Spinal cord (tissue), 10 donors: ENCODE measurements around the gene PARM1. TPM values are rescaled to one million over a fixed set of nuclear protein-coding genes. Genes with fewer than 3 reads are reported as not detected.

Experiments used
- DNase-seq, 6 donors: peaks; one replicate each; pipeline versions ENCODE4 v3.0.0 to v3.0.0-alpha.2; 2013 to 2015; ENCODE audit warnings: low spot score in 6 of 6, low read depth in 4 of 6
- H3K27ac ChIP-seq: one replicate; pipeline ENCODE4 v1.5.1; 2013; ENCODE audit warnings: low read depth, low read length, control low read depth
- H3K27me3 ChIP-seq: one replicate; pipeline ENCODE4 v1.6.1; 2013; ENCODE audit warnings: low read length; ENCODE audit not compliant: control insufficient read depth, insufficient read depth
- H3K36me3 ChIP-seq: one replicate; pipeline ENCODE4 v1.6.1; 2013; ENCODE audit warnings: low read length; ENCODE audit not compliant: control insufficient read depth, insufficient read depth
- H3K4me1 ChIP-seq: one replicate; pipeline ENCODE4 v1.6.1; 2013; ENCODE audit warnings: low read length; ENCODE audit not compliant: control insufficient read depth, insufficient read depth
- H3K4me3 ChIP-seq: one replicate; pipeline ENCODE4 v1.5.1; 2013; ENCODE audit warnings: low read depth, low read length, control low read depth
- H3K9me3 ChIP-seq: one replicate; pipeline ENCODE4 v1.6.1; 2013; ENCODE audit warnings: low read length; ENCODE audit not compliant: control insufficient read depth, insufficient read depth
- WGBS: methylation state at CpG from one replicate; pipeline ENCODE4 v1.1.5; 2013; ENCODE audit warnings: missing lambda C conversion rate; ENCODE audit not compliant: insufficient coverage; 5-methylcytosine and 5-hydroxymethylcytosine counted together
- polyA plus RNA-seq, 2 donors: library from polyadenylated mRNA; unstranded; fragments of 120-200 nt; gene quantifications; one replicate each; pipeline ENCODE4 v1.2.1, GENCODE V29; 2013; ENCODE audit not compliant: insufficient read length in 2 of 2
- total RNA-seq, 2 donors: library from RNA; depleted of rRNA in 1 of 2; stranded (reverse); fragments of 120-200 nt in 1 of 2; fragments of >200 nt in 1 of 2; gene quantifications; one replicate each; pipeline versions ENCODE4 v1.2.3 to v1.2.4, GENCODE V29; 2013 to 2014
- donor health status: healthy.

Gene PARM1
- total and polyA plus RNA-seq, 4 donors = 12.2 to 31.2 (median 15.6) TPM

- no peak overlapping the region for H3K4me3 ChIP-seq
- H3K9me3 ChIP-seq = no peaks in the 10 kb centered on the region
- no peaks in the 10 kb centered on the region for H3K4me1 ChIP-seq
- H3K36me3 ChIP-seq = no peaks in the 10 kb centered on the region
- H3K27ac ChIP-seq = no peak overlapping the region
- H3K27me3 ChIP-seq = no peaks in the 10 kb centered on the region
- WGBS = 25% methylated on average over 1 of the region's 3 CpGs
- peak in 2 of 6 donors; percentile 74 to 76 for DNase-seq
Observed at GRCh38 chr4:74997948-74998729, 65.2 kb downstream of the PARM1 start.

GRCh38 chr4:74999714-75000309 is 66.9 kb downstream of the PARM1 start:
- no peaks in the 10 kb centered on the region for H3K36me3 ChIP-seq
- DNase-seq = peak in 1 of 6 donors; percentile 31
- WGBS = 80% methylated on average over 2 of the region's 6 CpGs
- H3K9me3 ChIP-seq = no peaks in the 10 kb centered on the region
- no peak overlapping the region for H3K27ac ChIP-seq
- H3K4me3 ChIP-seq = no peak overlapping the region
- no peaks in the 10 kb centered on the region for H3K27me3 ChIP-seq
- H3K4me1 ChIP-seq = no peaks in the 10 kb centered on the region

GRCh38 chr4:75001871-75002270 is 69.0 kb downstream of the PARM1 start:
- no peak for DNase-seq
- no peaks in the 10 kb centered on the region for H3K9me3 ChIP-seq
- H3K27ac ChIP-seq = no peak overlapping the region
- WGBS = 79% methylated on average over 2 of the region's 2 CpGs
- H3K4me1 ChIP-seq = peaks cover 4% of the 10 kb centered on the region
- H3K27me3 ChIP-seq = no peaks in the 10 kb centered on the region
- no peak overlapping the region for H3K4me3 ChIP-seq
- H3K36me3 ChIP-seq = no peaks in the 10 kb centered on the region

DNA sequence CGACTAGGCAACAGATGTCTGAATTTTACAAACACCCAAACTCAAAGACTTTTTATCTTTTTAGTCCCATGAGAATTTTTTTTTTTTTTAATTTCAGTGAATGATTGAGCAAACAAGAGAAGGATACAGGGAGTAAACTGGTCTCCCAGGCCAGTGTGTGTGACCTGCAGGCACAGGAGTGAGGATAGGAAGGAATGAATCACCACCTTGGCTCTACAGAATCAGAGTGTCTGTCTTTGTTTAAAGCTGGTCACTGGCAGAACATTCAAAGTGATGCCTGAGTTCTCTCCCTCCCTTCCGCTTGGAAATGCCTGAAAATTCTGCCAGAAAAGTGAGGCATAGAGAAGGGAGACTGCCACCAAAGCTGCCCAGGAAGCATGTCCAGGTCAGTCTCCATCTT is 69.5 kb downstream of the PARM1 start:
- H3K4me1 ChIP-seq = peaks cover 4% of the 10 kb centered on the region
- H3K36me3 ChIP-seq = no peaks in the 10 kb centered on the region
- no peak overlapping the region for H3K27ac ChIP-seq
- DNase-seq = no peak
- peaks cover 2% of the 10 kb centered on the region for H3K9me3 ChIP-seq
- 100% methylated on average over 1 of the region's 2 CpGs for WGBS
- no peaks in the 10 kb centered on the region for H3K27me3 ChIP-seq
- H3K4me3 ChIP-seq = no peak overlapping the region

DNA sequence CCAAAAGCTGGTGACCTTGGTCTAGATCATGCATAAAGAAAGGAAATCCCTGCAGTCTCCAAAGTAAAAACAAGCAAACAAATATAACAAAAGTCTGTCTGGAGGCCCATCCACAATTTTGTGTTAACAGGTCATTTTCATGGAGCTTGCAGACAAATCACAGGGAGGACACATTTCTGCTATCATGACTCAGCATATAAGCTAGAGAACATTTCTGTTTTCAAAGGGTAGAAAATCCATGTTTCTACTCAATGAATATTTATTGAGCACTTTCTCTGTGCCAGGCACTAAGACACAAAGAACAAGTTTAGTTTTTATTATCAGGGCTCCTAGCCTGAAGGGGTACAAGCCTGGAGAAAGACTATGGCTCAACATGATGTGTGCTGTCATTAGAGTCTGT is 71.1 kb downstream of the PARM1 start:
- Histone ChIP-seq H3K4me1 (peaks cover 4% of the 10 kb centered on the region), H3K4me3 (no peak overlapping the region), H3K27me3 (no peaks in the 10 kb centered on the region), H3K27ac (no peak overlapping the region), H3K36me3 (no peaks in the 10 kb centered on the region), H3K9me3 (peaks cover 2% of the 10 kb centered on the region)
- no peak for DNase-seq

DNA sequence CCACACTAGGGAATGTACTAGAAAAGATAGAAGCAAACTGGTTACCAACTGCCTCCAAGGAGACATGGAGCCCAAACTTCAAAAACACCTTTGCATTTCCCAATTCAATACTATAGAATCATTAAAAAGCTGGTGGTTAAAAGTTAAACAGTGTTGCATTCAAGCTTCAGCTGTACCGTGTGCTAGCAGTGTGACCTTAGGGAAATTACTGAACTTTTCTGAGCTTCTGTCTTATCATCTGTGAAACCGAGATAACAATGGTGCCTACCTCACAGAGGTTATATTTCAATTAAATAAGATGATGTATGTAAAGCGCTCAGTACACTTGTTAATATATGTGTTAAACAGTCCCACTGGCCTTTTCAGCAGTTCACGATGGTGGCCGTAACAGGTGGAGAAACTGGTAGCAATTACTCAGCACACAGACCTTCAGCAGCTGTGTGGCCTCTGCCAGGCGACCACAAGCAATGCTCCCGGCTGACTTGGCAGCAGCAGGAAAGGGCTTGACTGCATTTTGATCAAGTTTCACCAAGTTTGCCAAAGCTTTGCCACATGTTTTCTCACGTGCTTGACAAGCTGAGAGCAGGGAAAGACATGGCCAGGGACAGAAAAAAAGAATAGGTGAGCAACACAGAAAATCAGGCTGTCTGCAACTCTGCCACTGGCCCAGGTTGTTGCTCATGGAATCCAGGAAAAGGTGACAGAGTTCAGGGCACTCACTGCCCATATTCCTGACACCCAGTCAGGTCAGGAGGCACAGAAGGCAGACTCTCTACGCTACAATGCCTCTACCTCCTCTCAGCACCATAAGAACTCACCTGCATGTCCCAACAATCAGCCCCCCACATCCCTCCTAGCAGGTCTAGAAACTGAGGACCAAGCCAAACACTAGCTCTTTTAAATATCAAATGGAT is 72.1 kb downstream of the PARM1 start:
- DNase-seq = peak in 1 of 6 donors; percentile 35
- Histone ChIP-seq H3K4me3 (no peak overlapping the region), H3K4me1 (peaks cover 4% of the 10 kb centered on the region), H3K36me3 (no peaks in the 10 kb centered on the region), H3K27ac (no peak overlapping the region), H3K27me3 (no peaks in the 10 kb centered on the region), H3K9me3 (peaks cover 2% of the 10 kb centered on the region)
- WGBS = 43% methylated on average over 5 of the region's 9 CpGs

GRCh38 chr4:75005727-75006126 is 72.8 kb downstream of the PARM1 start:
- no peak overlapping the region for H3K4me3 ChIP-seq
- H3K27ac ChIP-seq = no peak overlapping the region
- 100% methylated on average over 1 of the region's 1 CpG for WGBS
- DNase-seq = no peak
- H3K4me1 ChIP-seq = peaks cover 4% of the 10 kb centered on the region
- H3K9me3 ChIP-seq = peaks cover 2% of the 10 kb centered on the region
- no peaks in the 10 kb centered on the region for H3K36me3 ChIP-seq
- H3K27me3 ChIP-seq = no peaks in the 10 kb centered on the region

DNA sequence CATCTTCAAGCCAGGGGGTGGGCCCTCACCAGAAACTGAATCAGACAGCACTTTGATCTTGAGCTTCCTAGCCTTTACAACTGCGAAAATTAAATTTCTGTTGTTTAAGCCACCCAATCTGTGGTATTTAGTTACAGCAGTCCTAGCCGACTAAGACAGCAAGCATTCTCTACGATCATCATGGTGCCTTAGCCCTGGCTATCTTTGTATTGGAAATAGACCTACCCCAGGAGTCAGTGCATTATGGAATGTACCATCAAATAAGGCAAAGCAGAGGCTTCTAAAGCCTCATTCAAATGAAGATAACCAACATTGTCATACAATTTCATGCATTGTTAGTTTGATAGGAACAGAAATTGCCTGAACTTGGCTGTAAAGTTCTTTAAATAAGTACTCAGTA is 75.0 kb downstream of the PARM1 start:
- no peak for DNase-seq
- no peak overlapping the region for H3K4me3 ChIP-seq
- H3K27ac ChIP-seq = no peak overlapping the region
- peaks cover 3% of the 10 kb centered on the region for H3K36me3 ChIP-seq
- H3K9me3 ChIP-seq = peaks cover 2% of the 10 kb centered on the region
- H3K27me3 ChIP-seq = no peaks in the 10 kb centered on the region
- H3K4me1 ChIP-seq = peaks cover 4% of the 10 kb centered on the region
- WGBS = 75% methylated on average over 1 of the region's 3 CpGs

- Histone ChIP-seq H3K9me3 (peaks cover 2% of the 10 kb centered on the region), H3K4me1 (peaks cover 4% of the 10 kb centered on the region), H3K36me3 (peaks cover 3% of the 10 kb centered on the region), H3K27ac (no peak overlapping the region), H3K27me3 (no peaks in the 10 kb centered on the region), H3K4me3 (no peak overlapping the region)
- no CpG with 5 or more reads among the region's 1 CpG for WGBS
- no peak for DNase-seq
Observed at GRCh38 chr4:75009138-75009537, 76.2 kb downstream of the PARM1 start.
